Right ventricle myocardium superior (tissue), 1 donor: Measurements from ENCODE around the gene AHNAK2. TPM values are rescaled to one million over a fixed set of nuclear protein-coding genes. Genes with fewer than 3 reads are reported as not detected.

Experiments used
- total RNA-seq: library from RNA; stranded (reverse); fragmentation: NEBNext Ultra II Directional; extraction: Animal tissue kit (Norgen Biotek cat#: 25700); gene quantifications from one replicate; pipeline ENCODE4 v1.2.1, GENCODE V29; 2021
- donor health status: DM: no; HTN: yes; CAD: no; lungs with severe emphysema.

The AHNAK2 gene
- total RNA-seq, 1 donor from 2014 or later: 2.6 TPM

Other genes with a start within 250 kb of the AHNAK2 start
- 60.7 TPM for gene SIVA1, start 225.2 kb downstream of the AHNAK2 start, total RNA-seq
- 120 TPM for gene AKT1, start 182.6 kb downstream of the AHNAK2 start, total RNA-seq
- 5.0 TPM for gene ZBTB42, start 177.3 kb downstream of the AHNAK2 start, total RNA-seq
- 9.5 TPM for gene CEP170B, start 113.1 kb downstream of the AHNAK2 start, total RNA-seq
- 0.13 TPM for gene PLD4, start 53.5 kb downstream of the AHNAK2 start, total RNA-seq
- gene CLBA1, start 7.4 kb upstream of the AHNAK2 start, total RNA-seq: 1.5 TPM
- 1.6 TPM for gene CDCA4, start 42.7 kb upstream of the AHNAK2 start, total RNA-seq
- gene GPR132, start 87.1 kb upstream of the AHNAK2 start, total RNA-seq: 1.3 TPM
- gene JAG2, start 190.4 kb upstream of the AHNAK2 start, total RNA-seq: 28.6 TPM
- gene NUDT14, start 202.9 kb upstream of the AHNAK2 start, total RNA-seq: 32.2 TPM